NCI-H1048 (cell line): ENCODE results near the gene IGFL2.
"Not testable (repeated sequence)": the region's sequence is repeated elsewhere in the genome, so short reads cannot be mapped to it uniquely, and the experiment has no call there.

Experiments
- DNase-seq: peaks from one replicate; lab custom pipeline; 2025; lab: John Stamatoyannopoulos, UW

IGFL2 gene

GRCh38 chr19:46147791-46148288 is at the start of gene IGFL2:
Gene IGFL2, plus strand, starts transcription at chr19:46148238. Its CDS starts 41 bp downstream, at chr19:46148279.
- DNase-seq: no peak

- no peak for DNase-seq
Observed at GRCh38 chr19:46100344-46100743, 47.7 kb upstream of the IGFL2 start.

- DNase-seq: no peak
Observed at GRCh38 chr19:46101293-46101692, 46.7 kb upstream of the IGFL2 start.

- not testable (repeated sequence) for DNase-seq
Observed at GRCh38 chr19:46102333-46102732, 45.7 kb upstream of the IGFL2 start.

- no peak for DNase-seq
Observed at GRCh38 chr19:46107371-46107770, 40.7 kb upstream of the IGFL2 start.

GRCh38 chr19:46109876-46110275 is 38.2 kb upstream of the IGFL2 start:
- DNase-seq: no peak

GRCh38 chr19:46111376-46111775 is 36.7 kb upstream of the IGFL2 start:
- no peak for DNase-seq

GRCh38 chr19:46112527-46112926 is 35.5 kb upstream of the IGFL2 start:
- no peak for DNase-seq

GRCh38 chr19:46113726-46114125 is 34.3 kb upstream of the IGFL2 start:
- no peak for DNase-seq

GRCh38 chr19:46115396-46116106 is 32.5 kb upstream of the IGFL2 start:
- no peak for DNase-seq

- no peak for DNase-seq
Observed at GRCh38 chr19:46116121-46116520, 31.9 kb upstream of the IGFL2 start.

- DNase-seq: no peak
Observed at GRCh38 chr19:46118136-46118535, 29.9 kb upstream of the IGFL2 start.

GRCh38 chr19:46124638-46125115 is 23.4 kb upstream of the IGFL2 start, which contains the start of gene IGFL3:
Gene IGFL3, minus strand, starts transcription at chr19:46124688. Its CDS starts 39 bp downstream, at chr19:46124649.
- no peak for DNase-seq

- no peak for DNase-seq
Observed at GRCh38 chr19:46125447-46125846, 22.6 kb upstream of the IGFL2 start.

- DNase-seq: no peak
Observed at GRCh38 chr19:46126086-46126580, 21.9 kb upstream of the IGFL2 start.

- no peak for DNase-seq
Observed at GRCh38 chr19:46131485-46132143, 16.4 kb upstream of the IGFL2 start.

GRCh38 chr19:46132508-46133100 is 15.4 kb upstream of the IGFL2 start:
- no peak for DNase-seq

- DNase-seq: peak; percentile 41
Observed at GRCh38 chr19:46133101-46133627, 14.9 kb upstream of the IGFL2 start.

- DNase-seq: no peak
Observed at GRCh38 chr19:46133777-46134241, 14.2 kb upstream of the IGFL2 start.

GRCh38 chr19:46134527-46134926 is 13.5 kb upstream of the IGFL2 start:
- DNase-seq: no peak

GRCh38 chr19:46137915-46138473 is 10.0 kb upstream of the IGFL2 start:
- no peak for DNase-seq

GRCh38 chr19:46141421-46141820 is 6.6 kb upstream of the IGFL2 start:
- no peak for DNase-seq
